CD4-positive, alpha-beta memory T cell (primary cell): ENCODE measurements around the gene MPND. TPM values are rescaled to one million over a fixed set of nuclear protein-coding genes. Genes with fewer than 3 reads are reported as not detected.

Source experiments
- CTCF ChIA-PET: fragments of 350-600 bp; sonication (Branson Sonifier 250); formaldehyde crosslinking; loops from one replicate; lab custom pipeline; 2021; ENCODE audit warnings: inconsistent platforms; ENCODE audit not compliant: partially characterized antibody; lab: Charles Lee
- POLR2A ChIA-PET: fragments of 350-600 bp; sonication (Branson Sonifier 250); formaldehyde crosslinking; loops from one replicate; lab custom pipeline; 2021; ENCODE audit not compliant: partially characterized antibody; lab: Charles Lee
- DNase-seq, 5 donors: peaks; one replicate each; pipeline versions ENCODE4 v3.0.0 to v3.0.0-alpha.2; 2020 to 2022; ENCODE audit warnings: mixed read lengths in 1 of 5
- H3K27ac ChIP-seq: one replicate; pipeline ENCODE4 v1.7.0; 2013; ENCODE audit warnings: low read depth, low read length
- H3K27me3 ChIP-seq: 2 replicates; pipeline ENCODE4 v1.7.0; 2013; ENCODE audit warnings: mild to moderate bottlenecking, low read length, moderate library complexity; ENCODE audit not compliant: insufficient read depth
- H3K36me3 ChIP-seq: 2 replicates; pipeline ENCODE4 v1.7.0; 2013; ENCODE audit warnings: mild to moderate bottlenecking, low read length, moderate library complexity; ENCODE audit not compliant: insufficient read depth
- H3K4me1 ChIP-seq: 2 replicates; pipeline ENCODE4 v1.7.0; 2013; ENCODE audit warnings: mild to moderate bottlenecking, low read length, moderate library complexity; ENCODE audit not compliant: insufficient read depth
- H3K4me3 ChIP-seq, 2 donors: one replicate each; pipeline ENCODE4 v1.7.0; 2013; ENCODE audit warnings: low read length in 2 of 2, mild to moderate bottlenecking in 1 of 2
- H3K9me3 ChIP-seq, 2 donors: one replicate each; pipeline ENCODE4 v1.7.0; 2013; ENCODE audit warnings: low read length in 2 of 2, control low read depth in 1 of 2; ENCODE audit not compliant: control insufficient read depth in 1 of 2
- H3K27ac Mint-ChIP-seq, 7 donors: one replicate each; pipeline ENCODE4 v1.8.0; 2020 to 2021; ENCODE audit warnings: mixed read lengths in 7 of 7, mild to moderate bottlenecking in 6 of 7, inconsistent platforms in 3 of 7, moderate library complexity in 3 of 7
- H3K27me3 Mint-ChIP-seq, 2 donors: one replicate each; pipeline ENCODE4 v1.8.0; 2020 to 2021; ENCODE audit warnings: mixed read lengths in 2 of 2
- H3K36me3 Mint-ChIP-seq, 2 donors: one replicate each; pipeline ENCODE4 v1.8.0; 2020 to 2021; ENCODE audit warnings: mixed read lengths in 2 of 2, inconsistent platforms in 1 of 2, mild to moderate bottlenecking in 1 of 2
- H3K4me1 Mint-ChIP-seq, 4 donors: one replicate each; pipeline ENCODE4 v1.8.0; 2020 to 2021; ENCODE audit warnings: mixed read lengths in 4 of 4, mild to moderate bottlenecking in 1 of 4
- H3K4me3 Mint-ChIP-seq, 8 donors: one replicate each; pipeline ENCODE4 v1.8.0; 2020 to 2021; ENCODE audit warnings: mixed read lengths in 8 of 8, mild to moderate bottlenecking in 7 of 8, moderate library complexity in 6 of 8, inconsistent platforms in 3 of 8
- H3K9me3 Mint-ChIP-seq, 8 donors: one replicate each; pipeline ENCODE4 v1.8.0; 2020 to 2021; ENCODE audit warnings: mixed read lengths in 8 of 8, mild to moderate bottlenecking in 5 of 8, inconsistent platforms in 3 of 8, moderate library complexity in 1 of 8
- intact Hi-C: fragments of 100-400 bp; cut with micrococcal nuclease; formaldehyde crosslinking; loops from one replicate; pipeline ENCODE4 v1.15.1; 2023
- polyA plus RNA-seq, 2 donors: library from polyadenylated mRNA; unstranded; fragments of 300-500 nt; fragmentation: Illumina TruSeq; gene quantifications; one replicate each; pipeline ENCODE4 v1.2.3, GENCODE V29; 2021
- total RNA-seq, 2 experiments: library from RNA; stranded (reverse); gene quantifications; one replicate each; pipeline ENCODE4 v1.2.3, GENCODE V29; 2021

MPND gene
- total and polyA plus RNA-seq, 4 experiments from 2014 or later, result 3.5 to 27.0 (median 16.9) TPM

DNA sequence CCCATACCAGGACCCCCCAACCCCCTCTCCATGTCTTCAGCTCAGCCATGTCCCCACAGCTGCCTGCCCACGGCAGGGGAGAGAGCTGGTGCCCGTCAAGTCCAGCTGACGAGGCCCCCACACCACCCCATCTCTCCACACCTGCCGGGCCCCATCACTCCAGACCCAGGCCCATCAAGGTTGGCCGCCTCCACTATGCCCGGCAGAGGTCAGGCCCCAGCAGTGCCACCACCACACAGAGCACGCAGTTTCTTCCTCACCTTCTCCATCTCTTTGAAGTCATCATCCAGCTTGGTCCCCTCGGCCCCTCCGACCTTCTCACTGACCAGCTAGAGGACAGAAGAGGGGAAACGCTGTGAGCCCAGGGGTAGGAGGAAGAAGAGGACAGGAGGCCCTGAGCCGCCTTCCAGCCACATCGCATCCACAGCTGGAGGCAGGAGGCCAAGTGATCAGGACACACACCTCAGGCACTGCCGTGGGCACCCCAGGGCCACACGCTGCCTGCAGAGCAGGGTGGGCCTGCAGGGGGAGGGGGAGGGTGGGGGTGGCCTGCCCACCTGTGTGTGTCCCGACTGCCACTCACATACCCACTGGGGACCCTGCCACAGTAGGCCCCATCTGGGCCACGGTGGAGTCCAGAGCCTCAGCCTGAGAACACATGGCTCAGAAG is 23.4 kb downstream of the MPND start:
- POLR2A ChIA-PET, result interaction anchor here (0.9 to 5.2 kb wide), 6 partner anchors 9 to 120 kb away, joined by 3 to 42 read pairs (median 4); partner anchors contain the start of genes CHAF1A, MPND, SH3GL1 and YJU2
- H3K4me3 ChIP-seq, result no peak overlapping the region
- intact Hi-C loops, result no loop called here
- Mint-ChIP-seq H3K27ac (peak overlapping the region in 6 of 7 donors; percentile 36 to 78 (median 62)), H3K4me3 (peak overlapping the region in 1 of 8 donors; percentile 21), H3K27me3 (no peaks in the 10 kb centered on the region), H3K36me3 (peaks cover 3 to 33% of the 10 kb centered on the region in 2 donors), H3K9me3 (no peaks in the 10 kb centered on the region), H3K4me1 (peaks cover 11 to 42% (median 24%) of the 10 kb centered on the region in 4 donors)
- no peak for DNase-seq
- H3K36me3 ChIP-seq, result peaks cover 21% of the 10 kb centered on the region
- H3K27ac ChIP-seq, result no peak overlapping the region
- CTCF ChIA-PET, result interaction anchor here (2.6 kb wide), 1 partner anchor 14 kb away, joined by 18 read pairs; no protein-coding TSS in a partner anchor
- H3K4me1 ChIP-seq, result peaks cover 40% of the 10 kb centered on the region
- H3K27me3 ChIP-seq, result no peaks in the 10 kb centered on the region
- no peaks in the 10 kb centered on the region for H3K9me3 ChIP-seq

DNA sequence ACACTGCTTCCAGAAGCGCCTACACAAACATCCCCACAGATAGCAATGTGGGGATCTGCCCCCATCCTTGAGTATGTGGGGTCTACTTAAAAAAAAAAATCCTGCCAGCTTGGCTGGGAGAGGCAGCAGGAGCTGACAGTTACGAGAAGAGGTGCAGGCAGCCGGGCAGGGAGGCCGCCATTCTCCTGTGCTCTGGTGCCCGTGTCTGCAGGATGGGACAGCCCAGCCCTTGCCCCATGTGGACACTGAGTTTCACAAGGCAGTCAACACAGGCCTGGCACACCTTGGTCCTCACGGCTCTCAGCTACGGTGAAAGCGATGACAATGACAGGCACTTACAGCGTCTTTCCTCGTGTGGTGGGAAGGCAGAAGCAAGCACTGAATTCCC is 24.0 kb downstream of the MPND start:
- no peaks in the 10 kb centered on the region for H3K9me3 Mint-ChIP-seq
- no peak for DNase-seq
- no peaks in the 10 kb centered on the region for H3K27me3 ChIP-seq
- H3K4me3 ChIP-seq, result no peak overlapping the region
- H3K27ac ChIP-seq, result no peak overlapping the region
- H3K4me1 Mint-ChIP-seq, result peaks cover 11 to 43% (median 24%) of the 10 kb centered on the region in 4 donors
- no peaks in the 10 kb centered on the region for H3K9me3 ChIP-seq
- POLR2A ChIA-PET, result interaction anchor here (1.8 to 5.2 kb wide), 3 partner anchors 25 to 120 kb away, joined by 4 to 85 read pairs (median 42); partner anchors contain the start of genes CHAF1A, MPND, SH3GL1 and YJU2
- H3K27me3 Mint-ChIP-seq, result no peaks in the 10 kb centered on the region
- H3K36me3 ChIP-seq, result peaks cover 21% of the 10 kb centered on the region
- intact Hi-C loops, result no loop called here
- CTCF ChIA-PET, result no interaction called here
- H3K4me1 ChIP-seq, result peaks cover 45% of the 10 kb centered on the region
- peaks cover 0 to 29% of the 10 kb centered on the region in 2 donors for H3K36me3 Mint-ChIP-seq
- peak overlapping the region in 1 of 8 donors; percentile 21 for H3K4me3 Mint-ChIP-seq
- peak overlapping the region in 6 of 7 donors; percentile 41 to 78 (median 71) for H3K27ac Mint-ChIP-seq

DNA sequence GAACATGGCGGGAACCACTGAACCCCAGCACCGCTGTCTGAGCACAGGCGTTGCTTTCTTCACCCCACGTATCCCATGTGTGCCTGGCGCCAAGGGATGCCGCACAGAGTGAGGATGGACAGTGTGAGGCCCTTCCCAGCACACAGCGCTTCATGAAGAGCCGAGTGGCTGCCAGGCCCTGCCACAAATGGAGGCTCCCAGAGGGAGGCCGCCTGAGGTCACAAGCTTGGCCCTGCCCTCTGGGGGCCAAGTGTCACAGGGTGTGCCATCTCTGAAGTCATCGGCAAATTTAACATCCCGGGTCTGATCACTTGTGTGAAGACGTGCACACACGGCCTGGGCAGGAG is 24.4 kb downstream of the MPND start:
- Mint-ChIP-seq H3K27me3 (no peaks in the 10 kb centered on the region), H3K9me3 (no peaks in the 10 kb centered on the region), H3K4me1 (peaks cover 11 to 47% (median 25%) of the 10 kb centered on the region in 4 donors), H3K27ac (peak overlapping the region; percentile 72 to 87 (median 82)), H3K36me3 (peaks cover 0 to 25% of the 10 kb centered on the region in 2 donors), H3K4me3 (peak overlapping the region in 4 of 8 donors; percentile 31 to 59 (median 36))
- ChIA-PET CTCF (no interaction called here), POLR2A (interaction anchor here (1.1 to 5.2 kb wide), 4 partner anchors 15 to 103 kb away, joined by 3 to 85 read pairs (median 23); partner anchors contain the start of genes CHAF1A, MPND and SH3GL1)
- Histone ChIP-seq H3K9me3 (no peaks in the 10 kb centered on the region), H3K27me3 (no peaks in the 10 kb centered on the region), H3K27ac (peak overlapping the region; percentile 87), H3K36me3 (peaks cover 20% of the 10 kb centered on the region), H3K4me3 (no peak overlapping the region), H3K4me1 (peaks cover 49% of the 10 kb centered on the region)
- intact Hi-C loops, result no loop called here
- no peak for DNase-seq

DNA sequence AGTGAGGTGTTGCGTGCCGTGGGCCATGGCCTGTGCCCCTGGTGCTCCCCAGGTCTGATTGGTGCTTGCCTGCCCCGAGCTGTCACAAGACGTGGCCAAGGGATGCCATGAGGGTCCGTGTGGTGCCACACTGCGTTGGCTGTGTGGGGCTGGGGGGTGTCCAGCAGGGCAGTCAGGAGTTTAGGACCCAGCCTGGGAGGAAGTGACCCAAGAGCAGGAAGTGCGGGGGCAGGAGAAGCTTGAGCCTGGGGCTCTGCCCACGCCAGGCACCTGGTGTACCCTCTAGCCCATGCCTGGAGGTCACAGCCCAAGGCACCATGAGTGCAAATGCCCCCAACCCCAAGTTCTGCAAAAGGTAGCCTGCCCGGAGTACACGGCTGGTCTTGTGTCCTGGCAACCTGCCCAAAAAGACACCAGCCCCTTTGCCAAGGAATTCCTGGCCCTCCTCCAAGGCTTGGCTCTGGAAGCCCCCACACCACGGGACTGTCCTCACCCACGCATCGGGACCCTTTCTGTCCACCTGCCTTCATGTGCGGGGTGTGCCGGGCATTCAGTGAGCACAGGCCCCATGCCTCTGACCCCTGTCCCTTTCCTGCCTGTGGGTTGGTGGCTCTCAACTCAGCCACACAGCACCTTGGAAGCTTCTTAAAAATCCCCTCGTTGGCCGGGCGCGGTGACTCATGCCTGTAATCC is 24.9 kb downstream of the MPND start:
- Mint-ChIP-seq H3K4me1 (peaks cover 11 to 49% (median 26%) of the 10 kb centered on the region in 4 donors), H3K27ac (peak overlapping the region; percentile 86 to 97 (median 96)), H3K4me3 (peak overlapping the region; percentile 79 to 97 (median 92)), H3K9me3 (no peaks in the 10 kb centered on the region), H3K27me3 (no peaks in the 10 kb centered on the region), H3K36me3 (peaks cover 0 to 24% of the 10 kb centered on the region in 2 donors)
- H3K4me3 ChIP-seq, result peak overlapping the region in 1 of 2 donors; percentile 51
- peak overlapping the region; percentile 87 for H3K27ac ChIP-seq
- H3K36me3 ChIP-seq, result peaks cover 16% of the 10 kb centered on the region
- POLR2A ChIA-PET, result interaction anchor here (0.6 to 5.2 kb wide), 7 partner anchors 12 to 121 kb away, joined by 3 to 85 read pairs (median 4); partner anchors contain the start of genes CHAF1A, MPND, SH3GL1 and YJU2
- CTCF ChIA-PET, result interaction anchor here (0.8 to 2.8 kb wide), 4 partner anchors 11 to 37 kb away, joined by 4 to 25 read pairs (median 10); partner anchors contain the start of genes CHAF1A and SH3GL1
- H3K4me1 ChIP-seq, result peaks cover 54% of the 10 kb centered on the region
- H3K27me3 ChIP-seq, result no peaks in the 10 kb centered on the region
- no peaks in the 10 kb centered on the region for H3K9me3 ChIP-seq
- DNase-seq, result peak in 1 of 5 donors; percentile 55
- intact Hi-C loops, result no loop called here

DNA sequence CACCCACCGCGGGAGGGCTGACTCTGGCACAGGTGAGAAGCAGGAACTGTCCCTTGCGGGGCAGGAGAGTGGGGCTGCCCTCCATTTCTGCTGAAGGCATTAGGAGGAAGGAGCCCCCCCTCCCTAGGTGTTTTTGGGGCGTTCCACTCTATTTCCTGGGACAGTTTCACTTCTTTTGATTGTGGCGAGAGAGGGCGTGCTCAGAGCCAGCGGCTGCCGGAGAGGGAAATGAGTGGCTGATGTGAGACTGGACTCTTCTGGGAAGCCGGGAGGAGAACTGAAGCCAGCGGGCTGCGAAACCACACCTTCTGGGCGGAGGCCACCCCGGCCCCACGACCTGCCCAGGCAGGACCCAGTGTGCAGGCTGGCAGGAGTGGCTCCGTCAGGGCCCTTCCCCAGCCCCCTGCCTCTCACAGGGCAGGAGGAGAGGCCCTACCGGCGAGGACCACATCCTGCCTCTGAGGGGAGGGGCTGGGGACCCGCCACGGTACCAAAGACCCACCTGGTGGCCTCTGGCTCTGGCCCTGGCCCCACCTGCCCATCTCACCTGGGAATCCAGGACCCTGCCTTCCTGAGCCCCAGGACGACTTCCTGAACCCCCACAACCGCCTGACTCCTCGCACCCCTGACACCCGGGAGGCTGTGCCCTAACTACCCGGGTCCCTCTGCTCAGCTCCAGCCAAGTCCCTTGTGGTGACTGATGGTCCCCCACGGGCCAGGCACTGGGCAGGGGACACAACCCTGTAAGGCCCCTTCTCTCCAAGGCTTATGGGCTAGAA is 25.9 kb downstream of the MPND start:
- POLR2A ChIA-PET, result interaction anchor here (0.8 to 5.2 kb wide), 18 partner anchors 9 to 123 kb away, joined by 3 to 85 read pairs (median 4); partner anchors contain the start of genes CHAF1A, HDGFL2, MPND and SH3GL1

DNA sequence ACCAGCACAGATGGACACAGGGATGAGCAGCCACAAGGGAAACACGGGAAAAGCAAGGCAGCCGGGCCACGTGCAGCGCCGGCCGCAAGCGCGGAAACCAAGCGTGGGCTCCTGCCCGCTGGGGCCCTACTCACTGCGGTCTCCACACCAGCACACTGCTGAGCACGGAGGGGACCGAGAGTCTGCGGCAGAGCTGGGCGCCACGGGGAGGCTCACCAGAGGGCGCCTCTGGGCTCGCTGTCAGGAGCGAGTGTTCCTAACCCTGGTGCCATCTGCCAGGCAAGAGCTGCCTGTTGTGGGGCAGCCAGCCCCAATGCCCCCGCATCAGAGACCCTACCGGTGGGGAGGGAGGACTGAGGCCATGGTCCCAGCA is 26.5 kb downstream of the MPND start:
- H3K36me3 Mint-ChIP-seq, result peaks cover 3 to 18% of the 10 kb centered on the region in 2 donors
- ChIA-PET CTCF (interaction anchor here (0.7 to 2.8 kb wide), 14 partner anchors 10 to 105 kb away, joined by 3 to 25 read pairs (median 4); partner anchors contain the start of genes CHAF1A and SH3GL1), POLR2A (interaction anchor here (0.6 to 5.2 kb wide), 16 partner anchors 10 to 123 kb away, joined by 3 to 85 read pairs (median 5); partner anchors contain the start of genes CHAF1A, HDGFL2, MPND and SH3GL1)
- peak; percentile 69 to 78 (median 71) for DNase-seq
- H3K4me3 Mint-ChIP-seq, result peak overlapping the region; percentile 79 to 97 (median 92)
- peaks cover 14 to 54% (median 30%) of the 10 kb centered on the region in 4 donors for H3K4me1 Mint-ChIP-seq
- Histone ChIP-seq H3K27me3 (no peaks in the 10 kb centered on the region), H3K36me3 (peaks cover 16% of the 10 kb centered on the region), H3K4me1 (peaks cover 67% of the 10 kb centered on the region), H3K4me3 (peak overlapping the region; percentile 51 to 69), H3K9me3 (no peaks in the 10 kb centered on the region), H3K27ac (peak overlapping the region; percentile 87)
- H3K27me3 Mint-ChIP-seq, result no peaks in the 10 kb centered on the region
- no peaks in the 10 kb centered on the region for H3K9me3 Mint-ChIP-seq
- peak overlapping the region; percentile 92 to 97 (median 95) for H3K27ac Mint-ChIP-seq
- intact Hi-C loops, result loop anchor here (1.0 kb wide), 4 partner anchors 10 to 42 kb away; partner anchors contain the start of gene SH3GL1

More for the DNA sequence above, 25.9 kb downstream of the MPND start:
- H3K36me3 Mint-ChIP-seq, result peaks cover 3 to 19% of the 10 kb centered on the region in 2 donors
- H3K27me3 Mint-ChIP-seq, result no peaks in the 10 kb centered on the region
- intact Hi-C loops, result loop anchor here (1.0 kb wide), 4 partner anchors 11 to 41 kb away; partner anchors contain the start of gene SH3GL1
- no peaks in the 10 kb centered on the region for H3K9me3 Mint-ChIP-seq
- Histone ChIP-seq H3K27ac (peak overlapping the region; percentile 87), H3K36me3 (peaks cover 16% of the 10 kb centered on the region), H3K9me3 (no peaks in the 10 kb centered on the region), H3K4me1 (peaks cover 63% of the 10 kb centered on the region), H3K27me3 (no peaks in the 10 kb centered on the region), H3K4me3 (peak overlapping the region; percentile 51 to 69)
- CTCF ChIA-PET, result interaction anchor here (0.9 to 2.8 kb wide), 12 partner anchors 10 to 102 kb away, joined by 3 to 25 read pairs (median 6); partner anchors contain the start of genes CHAF1A and SH3GL1
- H3K4me3 Mint-ChIP-seq, result peak overlapping the region; percentile 79 to 97 (median 92)
- H3K4me1 Mint-ChIP-seq, result peaks cover 14 to 54% (median 30%) of the 10 kb centered on the region in 4 donors
- DNase-seq, result peak; percentile 81 to 91 (median 84)
- H3K27ac Mint-ChIP-seq, result peak overlapping the region; percentile 94 to 97 (median 96)
